Measurements from ENCODE around the gene KLHDC8B. TPM values are rescaled to one million over a fixed set of nuclear protein-coding genes. Genes with fewer than 3 reads are reported as not detected.

KLHDC8B gene
- total RNA-seq, 1 donor: 2.7 TPM

Other genes with a start within 250 kb of the KLHDC8B start
- 18.6 TPM for gene P4HTM, start 181.4 kb upstream of the KLHDC8B start, total RNA-seq
- 31.9 TPM for gene WDR6, start 164.2 kb upstream of the KLHDC8B start, total RNA-seq
- gene DALRD3, start 153.0 kb upstream of the KLHDC8B start, total RNA-seq: 16.3 TPM
- 27.9 TPM for gene NDUFAF3, start 149.5 kb upstream of the KLHDC8B start, total RNA-seq
- gene IMPDH2, start 142.2 kb upstream of the KLHDC8B start, total RNA-seq: 81.5 TPM
- 143 TPM for gene QRICH1, start 77.5 kb upstream of the KLHDC8B start, total RNA-seq
- gene QARS1, start 66.8 kb upstream of the KLHDC8B start, total RNA-seq: 262 TPM
- 21.5 TPM for gene USP19, start 50.8 kb upstream of the KLHDC8B start, total RNA-seq
- 3.1 TPM for gene LAMB2, start 38.5 kb upstream of the KLHDC8B start, total RNA-seq
- 15.4 TPM for gene CCDC71, start 5.3 kb upstream of the KLHDC8B start, total RNA-seq
- gene C3orf62, start 105.6 kb downstream of the KLHDC8B start, total RNA-seq: 5.0 TPM
- gene USP4, start 168.5 kb downstream of the KLHDC8B start, total RNA-seq: 65.2 TPM
- 149 TPM for gene GPX1, start 186.8 kb downstream of the KLHDC8B start, total RNA-seq
- gene RHOA, start 240.4 kb downstream of the KLHDC8B start, total RNA-seq: 595 TPM
- 15.3 TPM for gene TCTA, start 240.8 kb downstream of the KLHDC8B start, total RNA-seq